H9 (cell line): ENCODE data around the gene CKS2. TPM values are rescaled to one million over a fixed set of nuclear protein-coding genes. Genes with fewer than 3 reads are reported as not detected.

ENCODE experiments used
- DNase-seq: peaks from one replicate; pipeline ENCODE4 v3.0.0-alpha.2; 2017
- H2AFZ ChIP-seq: one replicate; pipeline ENCODE4 v1.6.1; 2013; ENCODE audit warnings: mild to moderate bottlenecking, low read length, control low read depth, moderate library complexity
- H2AK5ac ChIP-seq: 2 replicates; pipeline ENCODE4 v1.6.1; 2013; ENCODE audit warnings: low read length, control low read depth, mixed read lengths; ENCODE audit not compliant: insufficient read length
- H2BK120ac ChIP-seq: one replicate; pipeline ENCODE4 v1.6.1; 2013; ENCODE audit warnings: low read depth, mild to moderate bottlenecking, low read length, control low read depth, inconsistent platforms; ENCODE audit not compliant: poor library complexity, severe bottlenecking
- H2BK12ac ChIP-seq: 2 replicates; pipeline ENCODE4 v1.6.1; 2013; ENCODE audit warnings: low read length, control low read depth, mixed read lengths, low read depth; ENCODE audit not compliant: insufficient read length
- H2BK15ac ChIP-seq: 2 replicates; pipeline ENCODE4 v1.6.1; 2013; ENCODE audit warnings: low read depth, low read length, control low read depth
- H2BK20ac ChIP-seq: one replicate; pipeline ENCODE4 v1.6.1; 2013; ENCODE audit warnings: low read depth, mild to moderate bottlenecking, low read length, control low read depth, inconsistent platforms; ENCODE audit not compliant: poor library complexity, severe bottlenecking
- H2BK5ac ChIP-seq: 2 replicates; pipeline ENCODE4 v1.6.1; 2013; ENCODE audit warnings: low read length, control low read depth, mixed read lengths; ENCODE audit not compliant: insufficient read length
- H3K14ac ChIP-seq: 2 replicates; pipeline ENCODE4 v1.6.1; 2013; ENCODE audit warnings: low read length, control low read depth; ENCODE audit not compliant: insufficient read depth
- H3K18ac ChIP-seq: 2 replicates; pipeline ENCODE4 v1.6.1; 2013; ENCODE audit warnings: low read depth, mild to moderate bottlenecking, mixed read lengths, low read length, control low read depth; ENCODE audit not compliant: insufficient read length
- H3K23ac ChIP-seq: 2 replicates; pipeline ENCODE4 v1.6.1; 2013; ENCODE audit warnings: low read length, control low read depth, mixed read lengths, low read depth; ENCODE audit not compliant: insufficient read length
- H3K23me2 ChIP-seq: 2 replicates; pipeline ENCODE4 v1.6.1; 2013; ENCODE audit warnings: low read depth, mild to moderate bottlenecking, mixed read lengths, low read length, control low read depth; ENCODE audit not compliant: insufficient read length, poor library complexity, severe bottlenecking
- H3K27ac ChIP-seq: 2 replicates; pipeline ENCODE4 v1.5.1; 2013; ENCODE audit warnings: low read length, control low read depth, mixed read lengths, low read depth; ENCODE audit not compliant: insufficient read length
- H3K27me3 ChIP-seq: 2 replicates; pipeline ENCODE4 v1.6.1; 2013; ENCODE audit warnings: low read length, control low read depth, inconsistent platforms; ENCODE audit not compliant: insufficient read depth
- H3K4ac ChIP-seq: 2 replicates; pipeline ENCODE4 v1.6.1; 2013; ENCODE audit warnings: low read depth, mild to moderate bottlenecking, control low read depth, inconsistent platforms, low read length, moderate library complexity
- H3K4me1 ChIP-seq: 2 replicates; pipeline ENCODE4 v1.6.1; 2013; ENCODE audit warnings: low read length, control low read depth, inconsistent platforms; ENCODE audit not compliant: insufficient read depth
- H3K4me2 ChIP-seq: 2 replicates; pipeline ENCODE4 v1.6.1; 2013; ENCODE audit warnings: low read length, control low read depth, mixed read lengths; ENCODE audit not compliant: insufficient read length, insufficient read depth
- H3K56ac ChIP-seq: 2 replicates; pipeline ENCODE4 v1.6.1; 2013; ENCODE audit warnings: low read depth, mild to moderate bottlenecking, mixed read lengths, low read length, control low read depth; ENCODE audit not compliant: insufficient read length
- H3K79me1 ChIP-seq: 2 replicates; pipeline ENCODE4 v1.6.1; 2013; ENCODE audit warnings: low read depth, mild to moderate bottlenecking, moderate library complexity, low read length, control low read depth, inconsistent platforms; ENCODE audit not compliant: insufficient read depth, poor library complexity, severe bottlenecking
- H3K79me2 ChIP-seq: 2 replicates; pipeline ENCODE4 v1.6.1; 2013; ENCODE audit warnings: low read length, control low read depth, inconsistent platforms; ENCODE audit not compliant: insufficient read depth
- H3K9ac ChIP-seq: 2 replicates; pipeline ENCODE4 v1.6.1; 2013; ENCODE audit warnings: low read length, control low read depth, mixed read lengths; ENCODE audit not compliant: insufficient read length; ENCODE audit errors: extremely low read depth
- H3K9me3 ChIP-seq: one replicate; pipeline ENCODE4 v1.6.1; 2013; ENCODE audit warnings: low read depth, low read length, inconsistent platforms; ENCODE audit not compliant: control insufficient read depth
- H3T11ph ChIP-seq: one replicate; pipeline ENCODE4 v1.6.1; 2013; ENCODE audit warnings: mild to moderate bottlenecking, low read length, control low read depth, inconsistent platforms
- H4K20me1 ChIP-seq: one replicate; pipeline ENCODE4 v1.6.1; 2013; ENCODE audit not compliant: control insufficient read depth, insufficient read length, insufficient read depth
- H4K5ac ChIP-seq: 2 replicates; pipeline ENCODE4 v1.6.1; 2013; ENCODE audit warnings: low read depth, mild to moderate bottlenecking, mixed read lengths, low read length, control low read depth; ENCODE audit not compliant: insufficient read length
- H4K8ac ChIP-seq: replicated peaks from 2 replicates; pipeline ENCODE4 v1.6.1; 2013; ENCODE audit warnings: low read length, control low read depth, mixed read lengths, low read depth; ENCODE audit not compliant: insufficient read length
- H4K91ac ChIP-seq: 2 replicates; pipeline ENCODE4 v1.6.1; 2013; ENCODE audit warnings: low read depth, mild to moderate bottlenecking, moderate library complexity, mixed read lengths, low read length, control low read depth; ENCODE audit not compliant: insufficient read length
- H3K27ac Mint-ChIP-seq, 3 experiments: 2 replicates in 2 of 3; 3 replicates in 1 of 3; pipeline ENCODE4 v1.8.0; 2020 to 2021; ENCODE audit warnings: mixed read lengths in 3 of 3, mild to moderate bottlenecking in 1 of 3, moderate library complexity in 1 of 3
- H3K27me3 Mint-ChIP-seq: 2 replicates; pipeline ENCODE4 v1.8.0; 2021; ENCODE audit warnings: low read depth, mild to moderate bottlenecking, moderate library complexity, mixed read lengths
- H3K36me3 Mint-ChIP-seq, 3 experiments: 2 replicates in 2 of 3; 3 replicates in 1 of 3; pipeline ENCODE4 v1.8.0; 2020 to 2021; ENCODE audit warnings: low read depth in 3 of 3, mixed read lengths in 3 of 3; ENCODE audit not compliant: insufficient read depth in 1 of 3
- H3K4me1 Mint-ChIP-seq, 2 experiments: 2 replicates each; pipeline ENCODE4 v1.8.0; 2020; ENCODE audit warnings: mixed read lengths in 2 of 2
- H3K4me3 Mint-ChIP-seq, 2 experiments: 2 replicates in 1 of 2; 3 replicates in 1 of 2; pipeline ENCODE4 v1.8.0; 2020 to 2021; ENCODE audit warnings: mild to moderate bottlenecking in 2 of 2, mixed read lengths in 2 of 2, moderate library complexity in 1 of 2
- H3K9me3 Mint-ChIP-seq, 2 experiments: 2 replicates in 1 of 2; 3 replicates in 1 of 2; pipeline ENCODE4 v1.8.0; 2020; ENCODE audit warnings: mild to moderate bottlenecking in 2 of 2, mixed read lengths in 2 of 2, moderate library complexity in 1 of 2
- WGBS: extraction: QIAGEN DNeasy Blood & Tissue Kit; methylation state at CpG from one replicate; pipeline ENCODE4 v1.1.7; 2013; ENCODE audit warnings: missing lambda C conversion rate, low lambda C conversion rate, mixed read lengths; ENCODE audit not compliant: insufficient read length; ENCODE audit errors: extremely low coverage; 5-methylcytosine and 5-hydroxymethylcytosine counted together
- total RNA-seq: library from RNA; stranded (reverse); gene quantifications from 2 replicates; pipeline ENCODE4 v1.2.1, GENCODE V29; 2021
- TF ChIP-seq, protein P1 (sequence below): fragments of 200-600 bp; sonication (generic); conservative IDR thresholded peaks from 3 replicates; pipeline ENCODE4 v1.8.0; 2021; ENCODE audit warnings: antibody characterized with exemption, mild to moderate bottlenecking

Gene CKS2
- total RNA-seq, 1 experiment from 2014 or later: 211 TPM

- no peak overlapping the region for H3K4me3 Mint-ChIP-seq
- Histone ChIP-seq H2BK120ac (no peak overlapping the region), H3K79me1 (no peaks in the 10 kb centered on the region), H3K9me3 (no peaks in the 10 kb centered on the region), H2BK12ac (no peak overlapping the region), H3K9ac (no peak overlapping the region), H3K27ac (no peak overlapping the region), H2BK20ac (no peak overlapping the region), H3K14ac (no peak overlapping the region), H2AK5ac (no peak overlapping the region), H3K4me1 (no peaks in the 10 kb centered on the region), H3K79me2 (no peaks in the 10 kb centered on the region), H3K27me3 (no peaks in the 10 kb centered on the region), H3K56ac (no peak overlapping the region), H2AFZ (no peak overlapping the region), H4K5ac (no peak overlapping the region), H4K20me1 (no peaks in the 10 kb centered on the region), H3T11ph (no peak overlapping the region), H3K4me2 (no peak overlapping the region), H3K23me2 (no peaks in the 10 kb centered on the region), H2BK5ac (no peak overlapping the region), H3K18ac (no peak overlapping the region), H3K23ac (no peak overlapping the region), H4K91ac (no peak overlapping the region), H2BK15ac (no peak overlapping the region), H3K4ac (no peak overlapping the region), H4K8ac (no peak overlapping the region)
- H3K27me3 Mint-ChIP-seq: no peaks in the 10 kb centered on the region
- no peaks in the 10 kb centered on the region for H3K4me1 Mint-ChIP-seq
- TF ChIP-seq, protein P1, sequence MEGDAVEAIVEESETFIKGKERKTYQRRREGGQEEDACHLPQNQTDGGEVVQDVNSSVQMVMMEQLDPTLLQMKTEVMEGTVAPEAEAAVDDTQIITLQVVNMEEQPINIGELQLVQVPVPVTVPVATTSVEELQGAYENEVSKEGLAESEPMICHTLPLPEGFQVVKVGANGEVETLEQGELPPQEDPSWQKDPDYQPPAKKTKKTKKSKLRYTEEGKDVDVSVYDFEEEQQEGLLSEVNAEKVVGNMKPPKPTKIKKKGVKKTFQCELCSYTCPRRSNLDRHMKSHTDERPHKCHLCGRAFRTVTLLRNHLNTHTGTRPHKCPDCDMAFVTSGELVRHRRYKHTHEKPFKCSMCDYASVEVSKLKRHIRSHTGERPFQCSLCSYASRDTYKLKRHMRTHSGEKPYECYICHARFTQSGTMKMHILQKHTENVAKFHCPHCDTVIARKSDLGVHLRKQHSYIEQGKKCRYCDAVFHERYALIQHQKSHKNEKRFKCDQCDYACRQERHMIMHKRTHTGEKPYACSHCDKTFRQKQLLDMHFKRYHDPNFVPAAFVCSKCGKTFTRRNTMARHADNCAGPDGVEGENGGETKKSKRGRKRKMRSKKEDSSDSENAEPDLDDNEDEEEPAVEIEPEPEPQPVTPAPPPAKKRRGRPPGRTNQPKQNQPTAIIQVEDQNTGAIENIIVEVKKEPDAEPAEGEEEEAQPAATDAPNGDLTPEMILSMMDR: no peak
- DNase-seq: no peak
- no peaks in the 10 kb centered on the region for H3K9me3 Mint-ChIP-seq
- peaks cover 37 to 88% (median 73%) of the 10 kb centered on the region in 3 experiments; a peak in 6 of 7 replicates for H3K36me3 Mint-ChIP-seq
- no CpG with 5 or more reads among the region's 7 CpGs for WGBS
- no peak overlapping the region; a peak in 1 of 7 replicates for H3K27ac Mint-ChIP-seq
Measured at GRCh38 chr9:89330513-89330912, 19.5 kb downstream of the CKS2 start.
